H7 (cell line): ENCODE data around the gene KCNK3. TPM values are rescaled to one million over a fixed set of nuclear protein-coding genes. Genes with fewer than 3 reads are reported as not detected.
A peak's percentile ranks its signal among the peaks of the same experiment; 100 is the strongest.
"Not testable (repeated sequence)": the region's sequence is repeated elsewhere in the genome, so short reads cannot be mapped to it uniquely, and the experiment has no call there.

Experiments used
- DNase-seq: peaks from one replicate; pipeline ENCODE4 v3.0.0; 2012
- H3K27me3 ChIP-seq: 2 replicates; pipeline ENCODE4 v1.6.0; 2011; ENCODE audit warnings: mild to moderate bottlenecking, low read length; ENCODE audit not compliant: control insufficient read depth, insufficient read depth
- H3K36me3 ChIP-seq: replicated peaks from 2 replicates; pipeline ENCODE4 v1.5.1; 2011; ENCODE audit warnings: low read length; ENCODE audit not compliant: control insufficient read depth, insufficient read depth
- H3K4me3 ChIP-seq: 2 replicates; pipeline ENCODE4 v1.5.1; 2011; ENCODE audit warnings: low read depth, mild to moderate bottlenecking, control low read depth, low read length, moderate library complexity; ENCODE audit not compliant: insufficient read depth
- total RNA-seq: library from RNA; depleted of rRNA; stranded (reverse); fragments of >200 nt; shearing (Covaris generic); gene quantifications from 2 replicates; pipeline ENCODE4 v1.2.3, GENCODE V29; 2014

KCNK3 gene
- total RNA-seq, 1 experiment from 2014 or later, result 0.48 TPM

GRCh38 chr2:26733413-26733812 lies 40.9 kb downstream of the KCNK3 start:
- H3K27me3 ChIP-seq, result no peaks in the 10 kb centered on the region

GRCh38 chr2:26735097-26735496 lies 42.6 kb downstream of the KCNK3 start:
- Histone ChIP-seq H3K27me3 (no peaks in the 10 kb centered on the region), H3K36me3 (no peaks in the 10 kb centered on the region), H3K4me3 (no peak overlapping the region)
- no peak for DNase-seq

More at GRCh38 chr2:26733413-26733812, 40.9 kb downstream of the KCNK3 start:
- H3K4me3 ChIP-seq, result no peak overlapping the region
- DNase-seq, result no peak
- no peaks in the 10 kb centered on the region for H3K36me3 ChIP-seq

- Histone ChIP-seq H3K4me3 (no peak overlapping the region), H3K36me3 (no peaks in the 10 kb centered on the region), H3K27me3 (no peaks in the 10 kb centered on the region)
- DNase-seq, result peak; percentile 29
Observed at GRCh38 chr2:26735883-26736588, 43.5 kb downstream of the KCNK3 start.

- no peaks in the 10 kb centered on the region for H3K36me3 ChIP-seq
- H3K27me3 ChIP-seq, result no peaks in the 10 kb centered on the region
- no peak overlapping the region for H3K4me3 ChIP-seq
- no peak for DNase-seq
Observed at GRCh38 chr2:26737221-26737620, 44.7 kb downstream of the KCNK3 start.

DNA sequence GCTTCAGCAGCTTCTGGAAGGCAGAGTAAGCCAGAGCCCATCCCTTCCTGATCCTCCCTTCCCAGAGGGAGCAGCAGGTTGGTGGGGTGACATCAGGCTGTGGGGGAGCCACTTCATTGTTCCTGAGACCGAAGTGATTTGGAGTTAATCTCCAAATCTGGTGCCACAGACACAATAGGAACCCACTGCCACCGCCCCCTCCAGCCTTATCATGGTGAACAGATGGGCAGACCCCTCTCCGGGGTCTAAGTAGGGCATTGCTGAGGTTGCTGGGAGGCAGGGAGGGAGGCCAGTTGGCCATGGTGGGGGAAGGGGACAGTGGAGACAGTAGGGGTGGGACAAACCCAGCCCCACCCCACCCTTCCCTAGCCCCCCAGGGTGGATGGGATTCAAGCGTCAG lies 46.0 kb downstream of the KCNK3 start:
- DNase-seq, result peak; percentile 12
- H3K36me3 ChIP-seq, result no peaks in the 10 kb centered on the region
- no peak overlapping the region for H3K4me3 ChIP-seq
- no peaks in the 10 kb centered on the region for H3K27me3 ChIP-seq

- no peaks in the 10 kb centered on the region for H3K36me3 ChIP-seq
- no peak overlapping the region for H3K4me3 ChIP-seq
- no peak for DNase-seq
- no peaks in the 10 kb centered on the region for H3K27me3 ChIP-seq
Observed at GRCh38 chr2:26739514-26739913, 47.0 kb downstream of the KCNK3 start.

GRCh38 chr2:26740346-26740745 lies 47.8 kb downstream of the KCNK3 start:
- Histone ChIP-seq H3K27me3 (no peaks in the 10 kb centered on the region), H3K36me3 (no peaks in the 10 kb centered on the region), H3K4me3 (no peak overlapping the region)
- peak; percentile 8 for DNase-seq

- no peak overlapping the region for H3K4me3 ChIP-seq
- H3K27me3 ChIP-seq, result no peaks in the 10 kb centered on the region
- no peaks in the 10 kb centered on the region for H3K36me3 ChIP-seq
- peak; percentile 68 for DNase-seq
Observed at GRCh38 chr2:26740890-26741302, 48.4 kb downstream of the KCNK3 start.

DNA sequence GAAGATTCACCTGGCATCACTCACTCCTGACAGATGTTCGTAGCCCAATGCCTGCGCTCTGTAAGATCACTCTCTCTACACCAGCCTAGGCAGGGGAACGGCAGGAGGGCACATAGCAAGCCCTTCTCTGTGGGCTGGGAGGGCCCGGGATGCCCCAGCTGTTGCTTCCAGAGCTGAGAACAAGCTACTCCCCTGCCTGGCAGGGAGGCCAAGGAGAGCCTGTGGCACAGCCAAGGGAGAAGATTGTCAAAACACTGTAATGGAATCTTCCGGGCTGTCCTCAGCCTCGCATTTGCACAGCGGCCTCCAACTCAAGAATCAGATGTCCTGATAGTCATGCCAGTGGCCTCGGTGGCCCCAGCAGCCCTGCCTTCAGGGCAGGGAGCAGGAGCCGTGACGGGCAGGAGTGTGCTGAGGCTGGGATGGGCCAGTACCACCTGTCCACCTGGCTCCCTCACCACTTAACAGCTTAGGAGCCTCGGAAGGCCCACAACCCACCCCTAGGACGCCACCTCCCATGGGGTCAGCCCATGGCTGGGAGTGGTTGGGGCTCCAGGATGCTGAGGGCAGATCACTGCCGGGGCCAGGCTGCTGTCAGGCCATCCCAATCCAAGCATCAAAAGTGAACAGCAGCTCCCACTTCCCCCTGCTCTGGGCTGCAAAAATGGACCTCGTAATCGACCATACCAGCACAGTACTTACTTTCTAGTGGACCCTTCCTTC lies 49.7 kb downstream of the KCNK3 start:
- H3K36me3 ChIP-seq, result no peaks in the 10 kb centered on the region
- peak; percentile 18 for DNase-seq
- no peak overlapping the region for H3K4me3 ChIP-seq
- H3K27me3 ChIP-seq, result no peaks in the 10 kb centered on the region

GRCh38 chr2:26743852-26744251 lies 51.3 kb downstream of the KCNK3 start:
- H3K27me3 ChIP-seq, result no peaks in the 10 kb centered on the region
- no peak overlapping the region for H3K4me3 ChIP-seq
- peak; percentile 19 for DNase-seq
- no peaks in the 10 kb centered on the region for H3K36me3 ChIP-seq

DNA sequence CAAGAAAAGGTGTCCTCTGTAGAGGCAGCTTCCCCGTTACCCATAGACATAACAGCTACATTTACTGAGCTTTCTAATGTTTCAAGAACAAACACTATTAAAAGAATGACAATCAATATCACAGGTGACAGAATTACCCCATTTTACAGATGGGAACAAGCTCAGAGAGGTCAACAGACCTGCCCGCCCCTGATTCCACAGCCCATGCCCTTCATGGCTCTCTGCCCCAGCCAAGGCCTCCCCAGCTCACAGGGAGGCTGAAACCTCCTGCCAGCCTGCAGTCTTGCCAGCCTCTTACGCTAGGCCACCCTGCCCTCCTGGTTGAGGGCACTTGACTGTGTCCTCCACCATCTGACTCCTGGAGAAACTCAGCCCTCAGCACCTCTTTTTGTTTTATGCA lies 52.4 kb downstream of the KCNK3 start:
- Histone ChIP-seq H3K27me3 (no peaks in the 10 kb centered on the region), H3K36me3 (no peaks in the 10 kb centered on the region), H3K4me3 (no peak overlapping the region)
- DNase-seq, result no peak

DNA sequence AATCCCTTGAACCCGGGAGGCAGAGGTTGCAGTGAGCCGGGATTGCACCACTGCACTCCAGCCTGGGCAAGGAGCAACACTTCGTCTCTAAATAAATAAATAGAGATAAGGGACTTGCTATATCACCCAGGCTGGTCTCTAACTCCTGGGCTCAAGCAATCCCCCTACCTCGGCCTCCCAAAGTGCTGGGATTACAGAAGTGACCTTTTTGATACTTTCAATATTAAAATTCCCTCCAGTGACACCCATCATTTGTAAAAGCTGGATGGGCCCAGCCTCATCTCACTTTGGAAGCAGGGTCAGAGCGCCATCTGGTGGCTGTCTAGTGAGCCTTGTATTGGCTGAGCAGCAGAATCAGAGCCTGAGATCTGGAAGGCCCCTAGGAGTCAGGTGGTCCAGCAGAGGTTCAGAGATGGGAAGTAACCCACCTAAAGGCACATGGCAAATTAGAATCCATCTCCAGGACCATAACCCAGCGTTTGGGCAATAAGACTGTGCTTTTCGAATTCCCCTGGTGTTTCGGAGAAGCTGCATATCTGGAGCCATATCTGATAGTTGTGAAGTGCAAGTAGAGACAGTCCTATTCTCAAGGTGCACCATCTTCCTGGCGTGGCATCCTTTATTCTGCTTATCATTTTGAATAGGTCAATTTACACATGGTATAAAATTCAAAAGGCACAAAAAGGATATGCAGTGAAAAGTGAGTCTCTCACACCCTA lies 53.2 kb downstream of the KCNK3 start:
- DNase-seq, result peak; percentile 85
- H3K4me3 ChIP-seq, result no peak overlapping the region
- no peaks in the 10 kb centered on the region for H3K36me3 ChIP-seq

GRCh38 chr2:26746934-26747333 lies 54.4 kb downstream of the KCNK3 start:
- H3K4me3 ChIP-seq, result no peak overlapping the region
- no peaks in the 10 kb centered on the region for H3K36me3 ChIP-seq
- DNase-seq, result no peak
- H3K27me3 ChIP-seq, result peaks cover 7% of the 10 kb centered on the region

More for the DNA sequence above, 53.2 kb downstream of the KCNK3 start:
- no peaks in the 10 kb centered on the region for H3K27me3 ChIP-seq

GRCh38 chr2:26749787-26750420 lies 57.4 kb downstream of the KCNK3 start:
- not testable (repeated sequence) for H3K4me3 ChIP-seq, H3K36me3 ChIP-seq, H3K27me3 ChIP-seq, DNase-seq
